K562 (cell line): ENCODE measurements around the gene PGBD1. TPM values are rescaled to one million over a fixed set of nuclear protein-coding genes. Genes with fewer than 3 reads are reported as not detected.

Experiments
- BMI1 ChIP-seq: fragments of 150-350 bp; IDR thresholded peaks from 2 replicates; pipeline ENCODE4 v1.6.1; 2014; ENCODE audit warnings: low read length
- CBX3 ChIP-seq, 2 experiments: IDR thresholded peaks; 1 replicate in 1 of 2; 2 replicates in 1 of 2; pipeline ENCODE4 v1.6.1; 2012; ENCODE audit warnings: inconsistent platforms in 2 of 2, low read length in 2 of 2, borderline replicate concordance in 1 of 2, control low read depth in 1 of 2
- HNRNPUL1 ChIP-seq: fragments of 200-400 bp; formaldehyde crosslinking; IDR thresholded peaks from 2 replicates; pipeline ENCODE4 v1.6.1; 2017; ENCODE audit warnings: low read length
- NEUROD1 ChIP-seq: fragments of 150-350 bp; IDR thresholded peaks from 2 replicates; pipeline ENCODE4 v1.6.1; 2014; ENCODE audit warnings: borderline replicate concordance, low read length, low read depth; ENCODE audit not compliant: partially characterized antibody
- NFE2 ChIP-seq: IDR thresholded peaks from 2 replicates; pipeline ENCODE4 v1.6.1; 2014; ENCODE audit warnings: antibody characterized with exemption, low read depth
- REST ChIP-seq, 2 experiments: fragments of 450-650 bp; formaldehyde crosslinking in 1 of 2; IDR thresholded peaks; 2 replicates each; pipeline versions ENCODE4 v1.4.0 to v1.6.1; 2014 to 2020; ENCODE audit warnings: mild to moderate bottlenecking in 2 of 2, borderline replicate concordance in 1 of 2, low read depth in 1 of 2
- SIN3B ChIP-seq: fragments of 450-650 bp; IDR thresholded peaks from 2 replicates; pipeline ENCODE4 v1.6.1; 2017; ENCODE audit warnings: low read depth, mild to moderate bottlenecking, moderate library complexity
- SMC3 ChIP-seq: conservative IDR thresholded peaks from 2 replicates; pipeline ENCODE4 v1.6.1; 2011; ENCODE audit warnings: low read depth, low read length, improper control_type of control experiment; ENCODE audit not compliant: insufficient read depth
- SNAPC5 ChIP-seq: fragments of 250-450 bp; sonication (Bioruptor Pico); IDR thresholded peaks from 2 replicates; pipeline ENCODE4 v1.8.0; 2021; ENCODE audit warnings: moderate library complexity, mild to moderate bottlenecking, inconsistent platforms
- TAF9B ChIP-seq: fragments of 450-650 bp; IDR thresholded peaks from 2 replicates; pipeline ENCODE4 v1.6.1; 2018; ENCODE audit warnings: mild to moderate bottlenecking; ENCODE audit not compliant: partially characterized antibody
- ZBED1 ChIP-seq: IDR thresholded peaks from 2 replicates; pipeline ENCODE4 v1.6.1; 2014
- ZFP1 ChIP-seq: fragments of 450-650 bp; formaldehyde crosslinking; IDR thresholded peaks from 2 replicates; pipeline ENCODE4 v1.4.0; 2020; ENCODE audit warnings: mild to moderate bottlenecking, mixed read lengths
- ZNF41 ChIP-seq: fragments of 250-450 bp; sonication (Bioruptor Pico); conservative IDR thresholded peaks from 2 replicates; pipeline ENCODE4 v1.4.0; 2020; ENCODE audit warnings: mild to moderate bottlenecking
- ZNF431 ChIP-seq: sonication (generic); formaldehyde crosslinking; IDR thresholded peaks from 2 replicates; pipeline ENCODE4 v1.8.0; 2022; ENCODE audit warnings: mild to moderate bottlenecking, missing genetic modification reagents
- ZNF584 ChIP-seq: fragments of 200-800 bp; sonication (Bioruptor generic); IDR thresholded peaks from 2 replicates; pipeline ENCODE4 v1.6.1; 2016; ENCODE audit warnings: low read depth, mild to moderate bottlenecking, missing genetic modification characterization, missing compliant biosample characterization
- polyA plus RNA-seq, 8 experiments: library from polyadenylated mRNA; depleted of rRNA in 4 of 8; stranded (reverse) in 5 of 8; unstranded in 3 of 8; fragments of >200 nt; fragmentation: Nextera tagmentation in 2 of 8; fragmentation: Illumina TruSeq in 1 of 8; extraction: Ambion mirVana in 2 of 8; extraction: Trizol in 1 of 8; gene quantifications; 2 replicates each; pipeline versions ENCODE4 v1.2.1 to v1.2.3, GENCODE V29; 2011 to 2014; ENCODE audit warnings: inconsistent platforms in 1 of 8, missing spikeins in 1 of 8
- total RNA-seq, 7 experiments: library from RNA; depleted of rRNA in 6 of 7; stranded (reverse); fragments of >200 nt in 6 of 7; fragmentation: Illumina TruSeq in 2 of 7; extraction: Trizol in 2 of 7; gene quantifications; 2 replicates each; pipeline versions ENCODE4 v1.2.1 to v1.2.3, GENCODE V29; 2011 to 2021; ENCODE audit warnings: low replicate concordance in 1 of 7
- TF ChIP-seq, protein P1 (sequence below): sonication (generic); formaldehyde crosslinking; IDR thresholded peaks from 2 replicates; pipeline ENCODE4 v1.9.0; 2022; ENCODE audit warnings: mild to moderate bottlenecking, missing genetic modification reagents
- TF ChIP-seq, protein P2 (sequence below): fragments of 150-350 bp; conservative IDR thresholded peaks from 2 replicates; pipeline ENCODE4 v1.6.1; 2014; ENCODE audit warnings: low read length

Gene PGBD1
- total and polyA plus RNA-seq, 9 of the 15 experiments (the other 6 are each of a cell fraction or from before 2014, with no cell fraction given), result 3.3 to 9.0 (median 7.3) TPM

- TF ChIP-seq REST (IDR thresholded peaks at IDR 0.05; ENCODE audit: borderline replicate concordance), result peak; percentile 17; the same call in 1 of the 2 replicates
- no peak for TF ChIP-seq REST (CRISPR knock-in tag; IDR thresholded peaks at IDR 0.05; ENCODE audit: low read depth)
- TF ChIP-seq, protein P1, sequence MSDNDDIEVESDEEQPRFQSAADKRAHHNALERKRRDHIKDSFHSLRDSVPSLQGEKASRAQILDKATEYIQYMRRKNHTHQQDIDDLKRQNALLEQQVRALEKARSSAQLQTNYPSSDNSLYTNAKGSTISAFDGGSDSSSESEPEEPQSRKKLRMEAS (CRISPR knock-in tag), result 0 out of 2 replicates have a peak, but pooled peaks have one; percentile 34
- peak; percentile 53 for TF ChIP-seq TAF9B
- no peak for TF ChIP-seq ZBED1
- TF ChIP-seq, protein P2, sequence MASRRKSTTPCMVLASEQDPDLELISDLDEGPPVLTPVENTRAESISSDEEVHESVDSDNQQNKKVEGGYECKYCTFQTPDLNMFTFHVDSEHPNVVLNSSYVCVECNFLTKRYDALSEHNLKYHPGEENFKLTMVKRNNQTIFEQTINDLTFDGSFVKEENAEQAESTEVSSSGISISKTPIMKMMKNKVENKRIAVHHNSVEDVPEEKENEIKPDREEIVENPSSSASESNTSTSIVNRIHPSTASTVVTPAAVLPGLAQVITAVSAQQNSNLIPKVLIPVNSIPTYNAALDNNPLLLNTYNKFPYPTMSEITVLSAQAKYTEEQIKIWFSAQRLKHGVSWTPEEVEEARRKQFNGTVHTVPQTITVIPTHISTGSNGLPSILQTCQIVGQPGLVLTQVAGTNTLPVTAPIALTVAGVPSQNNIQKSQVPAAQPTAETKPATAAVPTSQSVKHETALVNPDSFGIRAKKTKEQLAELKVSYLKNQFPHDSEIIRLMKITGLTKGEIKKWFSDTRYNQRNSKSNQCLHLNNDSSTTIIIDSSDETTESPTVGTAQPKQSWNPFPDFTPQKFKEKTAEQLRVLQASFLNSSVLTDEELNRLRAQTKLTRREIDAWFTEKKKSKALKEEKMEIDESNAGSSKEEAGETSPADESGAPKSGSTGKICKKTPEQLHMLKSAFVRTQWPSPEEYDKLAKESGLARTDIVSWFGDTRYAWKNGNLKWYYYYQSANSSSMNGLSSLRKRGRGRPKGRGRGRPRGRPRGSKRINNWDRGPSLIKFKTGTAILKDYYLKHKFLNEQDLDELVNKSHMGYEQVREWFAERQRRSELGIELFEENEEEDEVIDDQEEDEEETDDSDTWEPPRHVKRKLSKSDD, result no peak
- TF ChIP-seq CBX3 (IDR thresholded peaks at IDR 0.05; ENCODE audit: borderline replicate concordance in 1 of 2, low read length in 2 of 2), result 0 out of 3 replicates have a peak, but pooled peaks of 1 of the 2 experiments have one; percentile 25
- TF ChIP-seq ZNF431, result no peak
- no peak for TF ChIP-seq ZFP1 (CRISPR knock-in tag)
- no peak for TF ChIP-seq SNAPC5 (CRISPR knock-in tag)
- no peak for TF ChIP-seq NFE2
- TF ChIP-seq NEUROD1, result no peak
- 0 out of 2 replicates have a peak, but pooled peaks have one; percentile 19 for TF ChIP-seq SIN3B
- TF ChIP-seq BMI1, result no peak
- TF ChIP-seq HNRNPUL1, result no peak
- TF ChIP-seq ZNF41 (CRISPR knock-in tag), result no peak
- TF ChIP-seq ZNF584 (CRISPR knock-in tag), result no peak
- TF ChIP-seq SMC3, result 0 out of 2 replicates have a peak, but pooled peaks have one; percentile 28
These were observed at the start of gene PGBD1 (continued) for GRCh38 chr6:28281288-28282064.
